Right ventricle myocardium superior (tissue), 1 donor: ENCODE data around the gene HDAC7. TPM values are rescaled to one million over a fixed set of nuclear protein-coding genes. Genes with fewer than 3 reads are reported as not detected.

ENCODE experiments used
- ATAC-seq: fragments of 200-7000 bp; cut with Tn5 transposase; one replicate; pipeline ENCODE4 v1.9.1; 2020; ENCODE audit warnings: mild to moderate bottlenecking; ENCODE audit not compliant: poor library complexity
- DNase-seq: peaks from one replicate; pipeline ENCODE4 v3.0.0-alpha.2; 2020
- intact Hi-C: fragments of 100-400 bp; cut with DNase I; formaldehyde crosslinking; loops from one replicate; pipeline ENCODE4 v1.11.2; 2022
- long read RNA-seq: library from polyadenylated mRNA; unstranded; transcript quantifications from one replicate; pipeline ENCODE4 v2.0.0, GENCODE V29; 2021
- total RNA-seq: library from RNA; stranded (reverse); fragmentation: NEBNext Ultra II Directional; extraction: Animal tissue kit (Norgen Biotek cat#: 25700); gene quantifications from one replicate; pipeline ENCODE4 v1.2.1, GENCODE V29; 2021
- donor health status: DM: no; HTN: yes; CAD: no; lungs with severe emphysema.

HDAC7 gene
- total RNA-seq = 35.9 TPM
- long read RNA-seq, full-length matches to known transcripts = 4 of 85 reads
- long read RNA-seq, partial matches to known transcripts = 49 of 85 reads
- long read RNA-seq, other reads (novel, unspliced or antisense) = 32 of 85 reads

- peak; percentile 94 for DNase-seq
- intact Hi-C loops = no loop called here
- ATAC-seq = peak; percentile 75
Measured at GRCh38 chr12:47819896-47820630, at the start of gene HDAC7. TSS of gene HDAC7 (minus strand) at chr12:47819903. CDS start at chr12:47819785, 118 bp downstream.

DNA sequence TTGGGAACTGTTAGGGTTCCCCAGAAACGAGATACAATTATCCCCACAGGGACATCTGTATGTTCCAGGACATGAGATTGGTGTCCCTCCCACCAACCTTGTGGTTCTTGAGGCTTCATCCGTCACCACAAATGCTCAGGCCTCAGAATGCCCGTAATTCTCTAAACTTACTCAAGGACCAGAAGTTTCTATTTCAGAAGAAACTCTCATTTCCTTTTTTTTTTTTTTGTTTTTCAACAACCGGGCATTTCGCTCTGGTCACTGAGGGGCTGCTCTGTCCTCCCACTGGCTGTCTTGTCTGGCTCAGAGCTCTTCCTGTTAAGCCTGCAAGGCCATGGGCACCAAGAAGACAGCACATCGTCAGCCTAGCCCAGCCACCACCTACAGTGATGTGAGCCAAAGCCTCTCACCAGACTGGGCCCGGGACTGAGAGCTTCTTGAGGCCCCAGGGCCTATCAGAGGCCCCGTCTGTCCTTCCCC lies 48.9 kb upstream of the HDAC7 start:
- DNase-seq = no peak
- no peak for ATAC-seq
- intact Hi-C loops = no loop called here

DNA sequence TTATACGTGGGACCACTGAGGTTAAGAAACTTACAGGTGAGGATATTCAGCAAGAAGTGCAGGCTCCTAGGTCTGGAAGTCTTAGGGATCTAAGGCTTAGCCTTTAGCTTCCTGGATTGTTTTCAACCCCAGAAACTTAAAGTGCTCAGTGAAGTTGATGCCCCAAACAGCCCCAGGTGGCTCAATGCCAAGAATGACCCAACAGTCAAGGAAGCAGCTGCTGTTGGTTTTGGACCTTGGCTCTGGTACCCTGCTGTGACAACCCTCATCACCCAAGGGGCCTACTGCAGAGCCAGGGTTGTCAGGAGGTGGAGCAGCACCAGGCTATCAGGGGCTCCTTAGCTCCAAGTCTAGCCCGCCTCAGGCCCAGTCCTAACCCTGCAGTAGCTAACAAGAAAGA lies 48.3 kb upstream of the HDAC7 start:
- intact Hi-C loops = no loop called here
- ATAC-seq = no peak
- DNase-seq = no peak

- DNase-seq = no peak
- no peak for ATAC-seq
- intact Hi-C loops = no loop called here
Measured at GRCh38 chr12:47867495-47867941, 47.8 kb upstream of the HDAC7 start.

DNA sequence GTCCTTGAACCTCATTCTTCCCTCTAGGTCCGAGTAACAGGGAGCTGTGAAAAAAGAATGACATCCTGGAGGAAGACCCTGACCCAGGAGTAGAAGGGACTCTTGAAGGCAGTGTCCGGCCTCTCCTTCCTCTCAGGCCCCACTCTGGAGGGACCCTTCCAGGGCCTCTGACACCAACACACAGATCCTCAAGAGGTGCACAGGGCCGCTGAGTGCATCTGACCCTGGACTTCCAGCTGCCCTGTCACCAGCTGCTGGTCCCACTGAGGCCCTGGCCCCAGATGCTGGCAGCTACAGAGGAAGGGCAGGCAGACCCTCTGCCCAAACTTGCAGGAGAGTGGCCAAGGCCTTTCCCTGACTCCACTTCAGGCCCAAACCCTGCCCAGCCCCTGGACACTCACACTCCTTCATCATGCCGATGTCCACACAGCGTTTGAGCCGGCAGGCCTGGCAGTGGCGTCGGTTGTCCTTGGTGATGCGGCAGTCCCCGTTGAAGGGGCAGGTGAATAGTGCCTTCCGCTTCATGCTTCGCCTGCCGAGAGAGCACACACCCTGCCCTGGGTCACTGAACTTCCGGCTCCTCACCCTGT lies 45.0 kb upstream of the HDAC7 start:
- intact Hi-C loops = no loop called here
- no peak for ATAC-seq
- no peak for DNase-seq

GRCh38 chr12:47863985-47864384 lies 44.3 kb upstream of the HDAC7 start:
- DNase-seq = no peak
- intact Hi-C loops = no loop called here
- no peak for ATAC-seq

- no peak for ATAC-seq
- no peak for DNase-seq
- intact Hi-C loops = no loop called here
Measured at GRCh38 chr12:47863467-47863866, 43.8 kb upstream of the HDAC7 start.

- DNase-seq (no peak), ATAC-seq (no peak)
- intact Hi-C loops = no loop called here
Measured at GRCh38 chr12:47862881-47863280, 43.2 kb upstream of the HDAC7 start.

- intact Hi-C loops = no loop called here
- ATAC-seq (no peak), DNase-seq (no peak)
Measured at GRCh38 chr12:47862167-47862750, 42.6 kb upstream of the HDAC7 start.

- intact Hi-C loops = no loop called here
- DNase-seq (no peak), ATAC-seq (no peak)
Measured at GRCh38 chr12:47860873-47861272, 41.2 kb upstream of the HDAC7 start.

DNA sequence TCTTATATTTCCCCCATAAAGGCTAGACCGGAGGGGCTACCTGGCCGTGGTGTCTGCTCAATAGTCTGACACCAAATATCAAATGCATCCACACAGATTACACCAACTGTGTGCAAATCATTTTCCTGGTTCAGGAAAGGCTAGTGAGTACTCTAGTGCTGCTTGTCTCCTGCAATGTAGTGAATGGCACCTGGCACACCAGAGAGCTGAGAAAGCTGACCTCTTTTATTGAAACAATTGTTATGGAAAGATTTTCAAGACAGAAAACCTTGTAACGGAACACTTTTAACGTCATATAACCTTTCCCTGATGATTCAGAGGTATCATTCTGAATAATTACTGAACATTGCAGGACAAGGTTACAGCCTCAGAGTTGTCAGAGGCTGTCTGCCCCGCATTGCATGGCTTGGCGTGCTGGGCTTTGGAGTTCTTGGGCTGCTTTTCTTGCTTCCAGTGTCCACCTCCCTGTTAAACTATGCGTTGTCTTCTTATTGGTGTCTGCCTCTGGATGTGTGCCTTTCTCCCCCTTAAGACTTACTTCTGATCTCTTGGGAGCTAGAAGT lies 40.7 kb upstream of the HDAC7 start:
- intact Hi-C loops = no loop called here
- DNase-seq (no peak), ATAC-seq (no peak)

- no peak for ATAC-seq
- DNase-seq = no peak
- intact Hi-C loops = no loop called here
Measured at GRCh38 chr12:47858511-47859266, 39.0 kb upstream of the HDAC7 start.

DNA sequence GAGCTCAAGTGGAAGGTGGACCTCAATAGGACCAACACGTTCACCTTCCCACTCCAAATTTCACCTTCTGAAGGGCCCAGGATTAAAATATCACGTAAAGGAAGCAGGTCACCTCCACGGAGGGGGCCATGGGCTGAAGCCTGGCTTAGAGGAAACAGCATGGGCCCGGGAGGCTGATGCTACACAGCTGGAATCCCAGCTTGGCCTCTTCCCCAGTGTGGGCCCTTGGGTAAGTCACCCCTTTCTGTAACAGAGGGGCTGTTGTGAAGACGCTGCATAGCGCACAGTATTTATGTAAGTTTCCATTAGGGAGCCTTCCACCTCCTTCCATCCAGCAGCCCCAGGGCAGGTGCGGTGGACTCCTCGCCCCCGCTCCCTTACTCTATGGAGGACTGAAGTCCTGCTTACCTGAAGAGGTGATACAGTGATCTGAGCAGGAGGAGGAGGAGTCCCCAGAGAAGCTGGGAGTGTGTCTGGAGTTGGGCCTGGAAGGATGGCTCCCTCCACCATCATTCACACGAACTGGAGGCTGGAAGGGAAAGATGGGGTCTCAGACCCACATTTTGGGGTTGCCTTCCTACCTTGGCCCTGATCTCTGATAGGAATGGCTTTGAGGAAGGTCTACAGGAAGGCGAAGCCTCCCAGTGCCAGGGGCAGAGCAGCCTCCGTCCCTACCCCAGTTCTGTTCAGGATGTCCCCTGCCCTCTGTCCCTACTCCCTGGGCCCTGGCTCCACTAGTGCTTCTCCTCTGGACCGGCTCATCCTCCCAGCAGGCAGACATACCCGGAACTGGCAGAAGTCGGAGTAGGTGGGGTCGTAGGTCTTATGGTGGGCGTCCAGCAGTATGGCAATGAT lies 37.2 kb upstream of the HDAC7 start:
- DNase-seq = no peak
- intact Hi-C loops = no loop called here
- no peak for ATAC-seq

DNA sequence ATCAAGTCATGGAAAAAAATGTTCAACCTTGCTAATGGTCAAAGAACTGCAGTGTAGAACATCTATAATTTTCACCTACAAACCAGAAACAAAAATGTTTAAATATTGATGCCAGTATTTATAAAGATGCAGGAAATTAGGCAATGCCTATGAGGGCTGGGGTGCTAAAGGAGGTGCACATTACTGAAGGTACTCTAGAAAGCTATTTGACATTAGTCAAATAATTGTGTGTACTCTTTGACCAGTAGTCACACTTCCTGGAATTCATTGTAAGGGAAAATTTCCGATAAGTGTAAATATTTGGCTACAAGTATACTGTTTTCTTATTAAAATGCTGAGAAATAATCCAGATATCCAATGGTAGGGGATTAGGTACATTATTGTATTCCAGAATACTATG lies 36.4 kb upstream of the HDAC7 start:
- intact Hi-C loops = no loop called here
- DNase-seq (no peak), ATAC-seq (no peak)

DNA sequence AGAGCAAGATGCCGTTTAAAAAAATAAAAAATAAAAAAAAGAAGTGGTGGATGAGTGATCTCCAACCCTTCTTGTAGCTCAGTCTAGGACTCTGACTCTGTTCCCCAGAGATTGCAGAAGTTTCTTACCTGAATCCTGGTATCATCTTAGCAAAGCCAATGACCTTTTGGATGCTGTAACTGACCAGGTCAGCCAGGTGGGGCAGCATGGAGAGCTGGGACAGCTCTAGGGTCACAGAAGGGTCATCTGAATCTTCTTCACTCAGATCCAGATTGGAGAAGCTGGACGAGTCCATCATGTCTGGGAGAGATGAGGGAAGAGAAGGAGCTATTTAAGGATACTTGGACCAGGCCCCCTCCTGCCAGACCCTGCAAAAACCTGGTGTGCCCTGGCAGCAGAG lies 35.8 kb upstream of the HDAC7 start:
- ATAC-seq (no peak), DNase-seq (no peak)
- intact Hi-C loops = no loop called here

DNA sequence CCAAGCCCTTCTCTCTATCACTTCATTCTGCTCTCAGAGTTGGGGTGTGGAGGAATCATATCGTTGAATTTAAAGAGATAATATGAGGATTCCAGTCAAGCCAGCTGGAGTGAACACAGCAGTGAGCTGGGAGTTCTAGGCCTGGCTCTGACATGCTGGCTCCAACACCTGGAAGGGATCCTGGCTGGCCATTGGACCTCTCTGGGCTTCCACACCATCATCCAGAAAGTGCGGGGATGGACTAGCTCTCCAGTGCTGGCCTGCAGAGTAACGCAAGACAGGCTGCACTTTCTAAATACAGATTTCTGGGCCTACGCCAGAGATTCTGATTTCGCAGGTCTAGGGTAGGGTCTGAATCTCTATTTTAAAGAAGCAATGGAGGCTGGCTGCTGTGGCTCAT lies 34.8 kb upstream of the HDAC7 start:
- DNase-seq (no peak), ATAC-seq (no peak)
- intact Hi-C loops = no loop called here

- intact Hi-C loops = no loop called here
- ATAC-seq = peak; percentile 60
- DNase-seq = no peak
Measured at GRCh38 chr12:47852096-47852571, 32.4 kb upstream of the HDAC7 start.
